ENCODE measurements around the gene FAM200C.

- TF ChIP-seq, protein P1, sequence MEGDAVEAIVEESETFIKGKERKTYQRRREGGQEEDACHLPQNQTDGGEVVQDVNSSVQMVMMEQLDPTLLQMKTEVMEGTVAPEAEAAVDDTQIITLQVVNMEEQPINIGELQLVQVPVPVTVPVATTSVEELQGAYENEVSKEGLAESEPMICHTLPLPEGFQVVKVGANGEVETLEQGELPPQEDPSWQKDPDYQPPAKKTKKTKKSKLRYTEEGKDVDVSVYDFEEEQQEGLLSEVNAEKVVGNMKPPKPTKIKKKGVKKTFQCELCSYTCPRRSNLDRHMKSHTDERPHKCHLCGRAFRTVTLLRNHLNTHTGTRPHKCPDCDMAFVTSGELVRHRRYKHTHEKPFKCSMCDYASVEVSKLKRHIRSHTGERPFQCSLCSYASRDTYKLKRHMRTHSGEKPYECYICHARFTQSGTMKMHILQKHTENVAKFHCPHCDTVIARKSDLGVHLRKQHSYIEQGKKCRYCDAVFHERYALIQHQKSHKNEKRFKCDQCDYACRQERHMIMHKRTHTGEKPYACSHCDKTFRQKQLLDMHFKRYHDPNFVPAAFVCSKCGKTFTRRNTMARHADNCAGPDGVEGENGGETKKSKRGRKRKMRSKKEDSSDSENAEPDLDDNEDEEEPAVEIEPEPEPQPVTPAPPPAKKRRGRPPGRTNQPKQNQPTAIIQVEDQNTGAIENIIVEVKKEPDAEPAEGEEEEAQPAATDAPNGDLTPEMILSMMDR (IDR thresholded peaks at IDR 0.05 in 8 of 11, conservative IDR thresholded peaks at IDR 0.05 in 3 of 11): no peak
- TF ChIP-seq POLR2A (IDR thresholded peaks at IDR 0.05): no peak
These were observed 45.3 kb upstream of the FAM200C start for GRCh38 chr5:160445132-160445531.

Measured in spleen (tissue), 7 donors.